ENCODE measurements around the gene PPTC7. TPM values are rescaled to one million over a fixed set of nuclear protein-coding genes. Genes with fewer than 3 reads are reported as not detected.
"Not testable (repeated sequence)": the region's sequence is repeated elsewhere in the genome, so short reads cannot be mapped to it uniquely, and the experiment has no call there.

Gene PPTC7, protein sequence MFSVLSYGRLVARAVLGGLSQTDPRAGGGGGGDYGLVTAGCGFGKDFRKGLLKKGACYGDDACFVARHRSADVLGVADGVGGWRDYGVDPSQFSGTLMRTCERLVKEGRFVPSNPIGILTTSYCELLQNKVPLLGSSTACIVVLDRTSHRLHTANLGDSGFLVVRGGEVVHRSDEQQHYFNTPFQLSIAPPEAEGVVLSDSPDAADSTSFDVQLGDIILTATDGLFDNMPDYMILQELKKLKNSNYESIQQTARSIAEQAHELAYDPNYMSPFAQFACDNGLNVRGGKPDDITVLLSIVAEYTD
- 10 to 100 TPM; 23.2 to 32.9 TPM for total RNA-seq

- H3K27ac Mint-ChIP-seq = peak within 1 kb of the TSS; percentile 89
- H3K9me3 Mint-ChIP-seq (ENCODE audit: low read depth) = no peaks in the 10 kb centered on the region
- DNase-seq (peak; percentile 98), ATAC-seq (peak; percentile 95)
- peak within 1 kb of the TSS; percentile 92 for H3K4me3 Mint-ChIP-seq
- H3K36me3 Mint-ChIP-seq = peaks cover 14% of the 10 kb centered on the region
- no peaks in the 10 kb centered on the region for H3K27me3 Mint-ChIP-seq
- H3K4me1 Mint-ChIP-seq = peaks cover 59% of the 10 kb centered on the region
- CTCF ChIA-PET = interaction anchor here (0.9 to 3.2 kb wide), 4 partner anchors 9 to 133 kb away, joined by 4 to 26 read pairs (median 12); partner anchors contain the start of genes ARPC3, FAM216A and GPN3
Observed at GRCh38 chr12:110583137-110584059, at the start of gene PPTC7. Gene PPTC7 (minus strand): TSS chr12:110583318. CDS start chr12:110583031, 287 bp downstream.

- H3K4me1 Mint-ChIP-seq = peaks cover 7% of the 10 kb centered on the region
- CTCF ChIA-PET = interaction anchor here (0.8 to 1.4 kb wide), 3 partner anchors 14 to 77 kb away, joined by 3 to 4 read pairs (median 3); no protein-coding TSS in a partner anchor
- H3K27ac Mint-ChIP-seq = no peak overlapping the region
- no peaks in the 10 kb centered on the region for H3K27me3 Mint-ChIP-seq
- H3K36me3 Mint-ChIP-seq = no peaks in the 10 kb centered on the region
- DNase-seq (no peak), ATAC-seq (no peak)
- no peak overlapping the region for H3K4me3 Mint-ChIP-seq
- H3K9me3 Mint-ChIP-seq (ENCODE audit: low read depth) = no peaks in the 10 kb centered on the region
Observed at GRCh38 chr12:110627500-110628195, 44.5 kb upstream of the PPTC7 start.

- DNase-seq (no peak), ATAC-seq (no peak)
- CTCF ChIA-PET = interaction anchor here (0.5 to 0.9 kb wide), 2 partner anchors 75 to 197 kb away, joined by 3 read pairs; no protein-coding TSS in a partner anchor
- Mint-ChIP-seq H3K27ac (no peak overlapping the region), H3K4me1 (peaks cover 10% of the 10 kb centered on the region), H3K36me3 (no peaks in the 10 kb centered on the region), H3K27me3 (no peaks in the 10 kb centered on the region), H3K9me3 (ENCODE audit: low read depth) (no peaks in the 10 kb centered on the region), H3K4me3 (no peak overlapping the region)
Observed at GRCh38 chr12:110622582-110622981, 39.5 kb upstream of the PPTC7 start.

GRCh38 chr12:110619534-110619953 lies 36.4 kb upstream of the PPTC7 start:
- Mint-ChIP-seq H3K27ac (peak overlapping the region; percentile 11), H3K27me3 (no peaks in the 10 kb centered on the region)

DNA sequence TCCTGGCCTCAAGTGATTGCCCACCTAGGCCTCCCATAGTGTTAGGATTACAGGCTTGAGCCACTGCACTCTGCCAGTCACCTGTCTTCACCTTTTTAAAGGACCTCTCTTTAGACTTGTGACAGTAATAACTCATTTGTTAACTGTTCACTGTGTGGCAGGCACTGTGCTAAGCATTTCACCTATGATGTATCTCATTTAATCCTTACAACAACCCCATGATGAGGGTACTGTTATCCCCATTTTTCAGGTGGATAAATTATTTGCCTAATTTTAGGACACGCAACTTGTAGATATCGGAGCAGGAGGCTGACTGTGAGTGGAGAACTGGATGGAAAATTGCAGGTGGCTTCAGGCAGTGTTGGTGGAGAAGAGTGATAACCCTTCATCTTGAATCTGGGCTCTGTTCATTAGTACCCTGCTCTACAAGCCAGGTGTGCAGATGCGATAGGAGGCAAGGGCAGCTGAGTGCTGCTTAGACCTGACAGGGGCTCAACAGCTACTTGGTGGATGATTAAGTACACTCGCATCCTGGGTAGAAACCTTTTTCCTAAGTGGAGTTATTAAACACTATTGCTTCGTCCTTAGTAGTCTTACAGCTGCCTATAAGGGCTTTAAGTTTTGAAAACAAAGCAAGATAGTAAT lies 33.5 kb upstream of the PPTC7 start:
- no peak for ATAC-seq
- CTCF ChIA-PET = interaction anchor here (0.7 to 1.3 kb wide), 5 partner anchors 11 to 148 kb away, joined by 3 read pairs; partner anchors contain the start of genes FAM216A and GPN3
- no peak for DNase-seq

More at GRCh38 chr12:110619534-110619953, 36.4 kb upstream of the PPTC7 start:
- Mint-ChIP-seq H3K4me1 (peaks cover 13% of the 10 kb centered on the region), H3K9me3 (ENCODE audit: low read depth) (no peaks in the 10 kb centered on the region), H3K4me3 (no peak overlapping the region), H3K36me3 (no peaks in the 10 kb centered on the region)
- CTCF ChIA-PET = interaction anchor here (0.7 to 2.7 kb wide), 4 partner anchors 15 to 78 kb away, joined by 3 to 9 read pairs (median 4); no protein-coding TSS in a partner anchor
- ATAC-seq = peak; percentile 78
- peak; percentile 56 for DNase-seq

GRCh38 chr12:110615171-110615570 lies 32.1 kb upstream of the PPTC7 start:
- ATAC-seq (no peak), DNase-seq (no peak)
- Mint-ChIP-seq H3K9me3 (ENCODE audit: low read depth) (no peaks in the 10 kb centered on the region), H3K4me3 (no peak overlapping the region), H3K27me3 (no peaks in the 10 kb centered on the region), H3K4me1 (peaks cover 19% of the 10 kb centered on the region), H3K27ac (no peak overlapping the region), H3K36me3 (no peaks in the 10 kb centered on the region)
- CTCF ChIA-PET = interaction anchor here (1.1 to 4.7 kb wide), 5 partner anchors 9 to 212 kb away, joined by 3 to 22 read pairs (median 3); partner anchors contain the start of genes FAM216A and GPN3

More for the DNA sequence above, 33.5 kb upstream of the PPTC7 start:
- H3K36me3 Mint-ChIP-seq = no peaks in the 10 kb centered on the region
- H3K27ac Mint-ChIP-seq = no peak overlapping the region
- no peaks in the 10 kb centered on the region for H3K9me3 Mint-ChIP-seq (ENCODE audit: low read depth)
- peaks cover 19% of the 10 kb centered on the region for H3K4me1 Mint-ChIP-seq
- no peak overlapping the region for H3K4me3 Mint-ChIP-seq
- no peaks in the 10 kb centered on the region for H3K27me3 Mint-ChIP-seq

- no peaks in the 10 kb centered on the region for H3K36me3 Mint-ChIP-seq
- peak; percentile 100 for ATAC-seq
- CTCF ChIA-PET = interaction anchor here (0.7 to 4.7 kb wide), 14 partner anchors 9 to 214 kb away, joined by 3 to 22 read pairs (median 4); partner anchors contain the start of genes ARPC3, FAM216A and GPN3
- H3K27ac Mint-ChIP-seq = peak within 1 kb of the TSS; percentile 88
- no peaks in the 10 kb centered on the region for H3K9me3 Mint-ChIP-seq (ENCODE audit: low read depth)
- H3K27me3 Mint-ChIP-seq = no peaks in the 10 kb centered on the region
- DNase-seq = peak; percentile 99
- peak within 1 kb of the TSS; percentile 84 for H3K4me3 Mint-ChIP-seq
- H3K4me1 Mint-ChIP-seq = peaks cover 11% of the 10 kb centered on the region
Observed at GRCh38 chr12:110613771-110614684, 30.9 kb upstream of the PPTC7 start, which contains the start of gene TCTN1. Gene TCTN1 (plus strand): TSS chr12:110614129. CDS start chr12:110614183, 54 bp downstream.

DNA sequence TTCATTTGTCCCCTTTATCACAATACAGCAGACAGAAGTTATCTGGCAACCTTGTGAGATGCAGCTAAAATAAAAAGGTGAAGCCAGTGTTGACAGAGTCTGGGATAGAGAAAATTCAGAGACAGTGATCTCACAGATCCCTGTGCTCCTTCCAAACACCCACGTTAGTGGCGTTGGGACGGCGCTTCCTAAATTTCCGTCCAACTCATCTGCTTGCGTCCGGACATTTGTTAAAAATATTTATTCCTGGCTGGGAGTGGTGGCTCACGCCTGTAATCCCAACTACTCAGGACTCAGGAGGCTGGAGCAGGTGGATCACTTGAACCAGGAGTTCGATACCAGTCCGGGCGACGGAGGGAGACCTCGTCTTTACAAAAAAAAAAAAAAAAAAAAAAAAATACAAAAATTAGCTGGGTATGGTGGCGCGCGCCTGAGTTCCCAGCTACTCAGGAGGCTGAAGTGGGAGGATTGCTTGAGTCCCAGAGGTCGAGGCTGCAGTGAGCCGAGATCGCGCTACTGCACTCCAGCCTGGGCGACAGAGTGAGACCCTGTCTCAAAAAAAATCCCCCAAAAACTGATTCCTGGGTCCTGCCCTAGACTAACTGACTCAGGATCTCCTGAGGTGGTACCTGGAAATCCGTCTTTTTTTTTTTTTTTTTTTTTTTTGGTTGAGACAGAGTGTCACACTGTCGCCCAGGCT lies 30.1 kb upstream of the PPTC7 start:
- Mint-ChIP-seq H3K27ac (peak overlapping the region; percentile 88), H3K27me3 (no peaks in the 10 kb centered on the region), H3K9me3 (ENCODE audit: low read depth) (no peaks in the 10 kb centered on the region), H3K4me1 (peaks cover 11% of the 10 kb centered on the region), H3K4me3 (peak overlapping the region; percentile 84), H3K36me3 (no peaks in the 10 kb centered on the region)
- ATAC-seq (no peak), DNase-seq (no peak)
- CTCF ChIA-PET = interaction anchor here (0.7 to 4.7 kb wide), 13 partner anchors 8 to 182 kb away, joined by 3 to 22 read pairs (median 4); partner anchors contain the start of genes ARPC3, FAM216A and GPN3

- DNase-seq (no peak), ATAC-seq (no peak)
- Mint-ChIP-seq H3K27me3 (no peaks in the 10 kb centered on the region), H3K9me3 (ENCODE audit: low read depth) (no peaks in the 10 kb centered on the region), H3K36me3 (no peaks in the 10 kb centered on the region), H3K4me3 (peak overlapping the region; percentile 80), H3K27ac (peak overlapping the region; percentile 91), H3K4me1 (peaks cover 8% of the 10 kb centered on the region)
- CTCF ChIA-PET = interaction anchor here (0.7 to 9.2 kb wide), 9 partner anchors 8 to 169 kb away, joined by 3 to 161 read pairs (median 7); partner anchors contain the start of genes ARPC3, FAM216A, GPN3 and TCTN1
Observed at GRCh38 chr12:110606253-110606611, 23.1 kb upstream of the PPTC7 start.

- DNase-seq = peak; percentile 70
- not testable (repeated sequence) for H3K9me3 Mint-ChIP-seq (ENCODE audit: low read depth); H3K4me1 Mint-ChIP-seq; H3K4me3 Mint-ChIP-seq; H3K36me3 Mint-ChIP-seq; H3K27me3 Mint-ChIP-seq
- CTCF ChIA-PET = interaction anchor here (0.7 to 9.2 kb wide), 47 partner anchors 8 to 500 kb away, joined by 3 to 161 read pairs (median 5); partner anchors contain the start of genes ARPC3, FAM216A, GPN3 and HVCN1
- peak overlapping the region; percentile 48 for H3K27ac Mint-ChIP-seq
- peak; percentile 86 for ATAC-seq
Observed at GRCh38 chr12:110602085-110602814, 19.1 kb upstream of the PPTC7 start.

Measured in activated CD8-positive, alpha-beta memory T cell treated with anti-CD3 and anti-CD28 coated beads, Interleukin-2, amount 10 ng/mL, durations not matched to agents 7 days and 5 days (primary cell).